ENCODE results near the gene RGL4. TPM values are rescaled to one million over a fixed set of nuclear protein-coding genes. Genes with fewer than 3 reads are reported as not detected.
"Not testable (repeated sequence)": the region's sequence is repeated elsewhere in the genome, so short reads cannot be mapped to it uniquely, and the experiment has no call there.

RGL4 gene
- polyA plus RNA-seq, 3 donors: 2.3 to 2.4 (median 2.3) TPM

DNA sequence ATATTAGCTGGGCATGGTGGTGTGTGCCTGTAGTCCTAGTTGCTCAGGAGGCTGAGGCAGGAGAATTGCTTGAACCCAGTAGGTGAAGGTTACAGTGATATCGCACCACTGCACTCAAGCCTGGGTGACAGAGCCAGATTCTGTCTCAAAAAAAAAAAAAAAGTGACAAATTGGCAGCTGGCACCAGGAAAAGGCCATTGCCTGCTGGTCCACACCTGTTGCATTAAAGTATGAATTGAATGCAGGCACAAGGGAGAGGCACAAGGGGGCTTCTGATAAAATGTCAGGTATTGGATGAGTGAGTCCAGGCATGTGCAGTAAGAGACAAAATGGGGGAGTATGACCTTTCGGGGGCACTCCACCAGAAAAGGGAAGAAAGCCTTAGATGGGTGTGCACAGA is 31.9 kb downstream of the RGL4 start:
- no peak overlapping the region for H3K4me2 ChIP-seq (replicated peaks; ENCODE audit: extremely low read depth, low read length, poor library complexity, severe bottlenecking)
- no peak overlapping the region for H3K9ac ChIP-seq (ENCODE audit: insufficient read depth, low read length, poor library complexity, severe bottlenecking)
- H3K79me2 ChIP-seq (ENCODE audit: insufficient read depth, low read length): no peaks in the 10 kb centered on the region
- TF ChIP-seq, protein P1, sequence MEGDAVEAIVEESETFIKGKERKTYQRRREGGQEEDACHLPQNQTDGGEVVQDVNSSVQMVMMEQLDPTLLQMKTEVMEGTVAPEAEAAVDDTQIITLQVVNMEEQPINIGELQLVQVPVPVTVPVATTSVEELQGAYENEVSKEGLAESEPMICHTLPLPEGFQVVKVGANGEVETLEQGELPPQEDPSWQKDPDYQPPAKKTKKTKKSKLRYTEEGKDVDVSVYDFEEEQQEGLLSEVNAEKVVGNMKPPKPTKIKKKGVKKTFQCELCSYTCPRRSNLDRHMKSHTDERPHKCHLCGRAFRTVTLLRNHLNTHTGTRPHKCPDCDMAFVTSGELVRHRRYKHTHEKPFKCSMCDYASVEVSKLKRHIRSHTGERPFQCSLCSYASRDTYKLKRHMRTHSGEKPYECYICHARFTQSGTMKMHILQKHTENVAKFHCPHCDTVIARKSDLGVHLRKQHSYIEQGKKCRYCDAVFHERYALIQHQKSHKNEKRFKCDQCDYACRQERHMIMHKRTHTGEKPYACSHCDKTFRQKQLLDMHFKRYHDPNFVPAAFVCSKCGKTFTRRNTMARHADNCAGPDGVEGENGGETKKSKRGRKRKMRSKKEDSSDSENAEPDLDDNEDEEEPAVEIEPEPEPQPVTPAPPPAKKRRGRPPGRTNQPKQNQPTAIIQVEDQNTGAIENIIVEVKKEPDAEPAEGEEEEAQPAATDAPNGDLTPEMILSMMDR (IDR thresholded peaks at IDR 0.05): no peak
- no peak for DNase-seq
- H4K20me1 ChIP-seq (ENCODE audit: insufficient read depth, low read length): no peaks in the 10 kb centered on the region
- H3K4me1 Mint-ChIP-seq: peaks cover 6% of the 10 kb centered on the region
- H2AFZ ChIP-seq (ENCODE audit: insufficient read depth, low read depth, low read length, poor library complexity, severe bottlenecking): no peak overlapping the region
- intact Hi-C loops (cut with micrococcal nuclease): no loop called here
- no peaks in the 10 kb centered on the region for H3K36me3 ChIP-seq (replicated peaks in 1 of 2; ENCODE audit: control insufficient read depth in 1 of 2, insufficient read depth in 2 of 2, low read length in 2 of 2)
- no peaks in the 10 kb centered on the region for H3K36me3 Mint-ChIP-seq
- no peaks in the 10 kb centered on the region for H3K27me3 ChIP-seq (ENCODE audit: control insufficient read depth in 2 of 2, insufficient read depth in 2 of 2, low read length in 2 of 2)
- H3K4me3 ChIP-seq (replicated peaks in 1 of 3; ENCODE audit: low read depth in 2 of 3, low read length in 3 of 3): no peak overlapping the region
- H3K4me3 Mint-ChIP-seq: no peak overlapping the region
- H3K27ac Mint-ChIP-seq: no peak overlapping the region
- H3K9me3 ChIP-seq (replicated peaks in 1 of 2; ENCODE audit: control insufficient read depth in 1 of 2, insufficient read depth in 1 of 2, low read length in 2 of 2): no peaks in the 10 kb centered on the region
- 92% methylated on average over 1 of the region's 2 CpGs for WGBS (ENCODE audit: insufficient coverage)
- H3K9me3 Mint-ChIP-seq: no peaks in the 10 kb centered on the region
- H3K4me1 ChIP-seq (ENCODE audit: control insufficient read depth in 1 of 2, insufficient read depth in 2 of 2, low read length in 2 of 2): peaks cover 0 to 3% of the 10 kb centered on the region in 2 donors
- H3K27me3 Mint-ChIP-seq (ENCODE audit: low read depth in 3 of 3): peaks cover 0 to 1% (median 1%) of the 10 kb centered on the region in 3 donors
- H3K27ac ChIP-seq (ENCODE audit: low read depth in 1 of 2, low read length in 2 of 2): no peak overlapping the region

DNA sequence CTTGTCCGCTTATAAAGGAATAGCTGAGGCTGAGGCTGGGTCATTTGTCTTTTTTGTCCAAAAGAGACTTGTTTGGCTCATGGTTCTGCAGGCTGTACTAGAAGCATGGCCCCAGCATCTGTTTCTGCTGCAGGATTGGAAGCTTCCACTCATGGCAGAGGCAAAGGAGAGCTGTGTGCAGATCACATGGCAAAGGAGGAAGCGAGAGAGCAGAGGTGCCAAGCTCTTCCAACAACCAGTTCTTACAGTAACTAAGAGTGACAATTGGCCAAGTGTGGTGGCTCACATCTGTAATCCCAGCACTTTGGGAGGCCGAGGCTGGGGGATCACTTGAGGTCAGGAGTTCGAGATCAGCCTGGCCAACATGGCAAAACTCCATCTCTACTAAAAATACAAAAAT is 37.3 kb downstream of the RGL4 start:
- H3K79me2 ChIP-seq (ENCODE audit: insufficient read depth, low read length); DNase-seq; H3K27ac ChIP-seq (ENCODE audit: low read depth in 1 of 2, low read length in 2 of 2); H3K27me3 Mint-ChIP-seq (ENCODE audit: low read depth in 3 of 3); H3K4me3 Mint-ChIP-seq; H3K9ac ChIP-seq (ENCODE audit: insufficient read depth, low read length, poor library complexity, severe bottlenecking); H3K9me3 Mint-ChIP-seq; intact Hi-C loops (cut with micrococcal nuclease); H3K36me3 ChIP-seq (replicated peaks in 1 of 2; ENCODE audit: control insufficient read depth in 1 of 2, insufficient read depth in 2 of 2, low read length in 2 of 2); H3K4me3 ChIP-seq (replicated peaks in 1 of 3; ENCODE audit: low read depth in 2 of 3, low read length in 3 of 3); H3K9me3 ChIP-seq (replicated peaks in 1 of 2; ENCODE audit: control insufficient read depth in 1 of 2, insufficient read depth in 1 of 2, low read length in 2 of 2); H2AFZ ChIP-seq (ENCODE audit: insufficient read depth, low read depth, low read length, poor library complexity, severe bottlenecking); H3K36me3 Mint-ChIP-seq; H3K27me3 ChIP-seq (ENCODE audit: control insufficient read depth in 2 of 2, insufficient read depth in 2 of 2, low read length in 2 of 2); H3K4me1 ChIP-seq (ENCODE audit: control insufficient read depth in 1 of 2, insufficient read depth in 2 of 2, low read length in 2 of 2); H4K20me1 ChIP-seq (ENCODE audit: insufficient read depth, low read length); H3K4me2 ChIP-seq (replicated peaks; ENCODE audit: extremely low read depth, low read length, poor library complexity, severe bottlenecking); H3K4me1 Mint-ChIP-seq: not testable (repeated sequence)
- peak overlapping the region in 3 of 7 donors; percentile 21 to 63 (median 33) for H3K27ac Mint-ChIP-seq
- WGBS (ENCODE audit: insufficient coverage): 33% methylated on average over 1 of the region's 4 CpGs

All from CD14-positive monocyte (primary cell).